IPS DF 6.9 (cell line): ENCODE results near the gene KIF1A.

Source experiments
- DNase-seq: peaks from one replicate; pipeline ENCODE4 v3.0.0-alpha.2; 2013; ENCODE audit warnings: low read depth, low spot score
- H3K27ac ChIP-seq: one replicate; pipeline ENCODE4 v1.5.1; 2013; ENCODE audit warnings: low read length, control low read depth
- H3K27me3 ChIP-seq: 2 replicates; pipeline ENCODE4 v1.6.1; 2013; ENCODE audit warnings: mild to moderate bottlenecking, low read length; ENCODE audit not compliant: control insufficient read depth, insufficient read depth
- H3K36me3 ChIP-seq: 2 replicates; pipeline ENCODE4 v1.6.1; 2013; ENCODE audit warnings: low read length; ENCODE audit not compliant: control insufficient read depth, insufficient read depth
- H3K4me1 ChIP-seq: 2 replicates; pipeline ENCODE4 v1.6.1; 2013; ENCODE audit warnings: low read length; ENCODE audit not compliant: control insufficient read depth, insufficient read depth
- H3K4me3 ChIP-seq: 2 replicates; pipeline ENCODE4 v1.5.1; 2013; ENCODE audit warnings: mild to moderate bottlenecking, low read length
- H3K9me3 ChIP-seq: 2 replicates; pipeline ENCODE4 v1.6.1; 2013; ENCODE audit warnings: low read length, inconsistent platforms; ENCODE audit not compliant: control insufficient read depth, insufficient read depth
- whole genome bisulfite sequencing: extraction: QIAGEN DNeasy Blood & Tissue Kit; methylation state at CpG from one replicate; pipeline ENCODE4 v1.1.7; 2013; ENCODE audit warnings: mixed read lengths, missing lambda C conversion rate; ENCODE audit not compliant: insufficient read length, insufficient coverage; 5-methylcytosine and 5-hydroxymethylcytosine counted together

KIF1A gene

GRCh38 chr2:240777456-240778212 lies 42.4 kb downstream of the KIF1A start:
- H3K36me3 ChIP-seq = peaks cover 42% of the 10 kb centered on the region
- H3K4me1 ChIP-seq = no peaks in the 10 kb centered on the region
- no peaks in the 10 kb centered on the region for H3K9me3 ChIP-seq
- no peak overlapping the region for H3K4me3 ChIP-seq
- H3K27ac ChIP-seq = no peak overlapping the region
- H3K27me3 ChIP-seq = no peaks in the 10 kb centered on the region
- DNase-seq = no peak
- WGBS = 100% methylated on average over 2 of the region's 49 CpGs

- no peak overlapping the region for H3K4me3 ChIP-seq
- H3K36me3 ChIP-seq = peaks cover 48% of the 10 kb centered on the region
- no peak overlapping the region for H3K27ac ChIP-seq
- no peaks in the 10 kb centered on the region for H3K9me3 ChIP-seq
- H3K27me3 ChIP-seq = no peaks in the 10 kb centered on the region
- DNase-seq = no peak
- no peaks in the 10 kb centered on the region for H3K4me1 ChIP-seq
- WGBS = no CpG with 5 or more reads among the region's 8 CpGs
Measured at GRCh38 chr2:240775905-240776304, 44.1 kb downstream of the KIF1A start.

GRCh38 chr2:240774856-240775255 lies 45.2 kb downstream of the KIF1A start:
- H3K4me3 ChIP-seq = no peak overlapping the region
- WGBS = no CpG with 5 or more reads among the region's 9 CpGs

GRCh38 chr2:240769096-240769495 lies 50.9 kb downstream of the KIF1A start:
- Histone ChIP-seq H3K27ac (no peak overlapping the region), H3K4me1 (no peaks in the 10 kb centered on the region), H3K27me3 (no peaks in the 10 kb centered on the region), H3K4me3 (no peak overlapping the region), H3K9me3 (no peaks in the 10 kb centered on the region), H3K36me3 (peaks cover 91% of the 10 kb centered on the region)
- WGBS = no CpG with 5 or more reads among the region's 7 CpGs
- no peak for DNase-seq

More at GRCh38 chr2:240774856-240775255, 45.2 kb downstream of the KIF1A start:
- Histone ChIP-seq H3K9me3 (no peaks in the 10 kb centered on the region), H3K27ac (no peak overlapping the region), H3K27me3 (no peaks in the 10 kb centered on the region), H3K36me3 (peaks cover 58% of the 10 kb centered on the region), H3K4me1 (no peaks in the 10 kb centered on the region)
- DNase-seq = no peak

GRCh38 chr2:240768216-240768615 lies 51.8 kb downstream of the KIF1A start:
- H3K36me3 ChIP-seq = peaks cover 89% of the 10 kb centered on the region
- no peak for DNase-seq
- H3K27ac ChIP-seq = no peak overlapping the region
- no CpG with 5 or more reads among the region's 7 CpGs for WGBS
- H3K4me3 ChIP-seq = no peak overlapping the region
- H3K27me3 ChIP-seq = no peaks in the 10 kb centered on the region
- no peaks in the 10 kb centered on the region for H3K9me3 ChIP-seq
- H3K4me1 ChIP-seq = no peaks in the 10 kb centered on the region

- Histone ChIP-seq H3K4me1 (no peaks in the 10 kb centered on the region), H3K9me3 (no peaks in the 10 kb centered on the region), H3K36me3 (peaks cover 89% of the 10 kb centered on the region), H3K27ac (no peak overlapping the region), H3K4me3 (no peak overlapping the region), H3K27me3 (no peaks in the 10 kb centered on the region)
- DNase-seq = no peak
- WGBS = no CpG with 5 or more reads among the region's 5 CpGs
Measured at GRCh38 chr2:240767341-240767740, 52.7 kb downstream of the KIF1A start.

- Histone ChIP-seq H3K27me3 (no peaks in the 10 kb centered on the region), H3K4me3 (no peak overlapping the region), H3K4me1 (no peaks in the 10 kb centered on the region), H3K27ac (no peak overlapping the region), H3K36me3 (peaks cover 87% of the 10 kb centered on the region), H3K9me3 (no peaks in the 10 kb centered on the region)
- DNase-seq = no peak
- WGBS = no CpG with 5 or more reads among the region's 7 CpGs
Measured at GRCh38 chr2:240766072-240766471, 53.9 kb downstream of the KIF1A start.

- H3K4me1 ChIP-seq = no peaks in the 10 kb centered on the region
- no peak overlapping the region for H3K4me3 ChIP-seq
- no CpG with 5 or more reads among the region's 7 CpGs for WGBS
- no peaks in the 10 kb centered on the region for H3K9me3 ChIP-seq
- H3K27me3 ChIP-seq = no peaks in the 10 kb centered on the region
- peaks cover 87% of the 10 kb centered on the region for H3K36me3 ChIP-seq
- no peak for DNase-seq
- no peak overlapping the region for H3K27ac ChIP-seq
Measured at GRCh38 chr2:240765007-240765406, 55.0 kb downstream of the KIF1A start.

GRCh38 chr2:240764605-240765004 lies 55.4 kb downstream of the KIF1A start:
- Histone ChIP-seq H3K4me1 (no peaks in the 10 kb centered on the region), H3K27ac (no peak overlapping the region), H3K36me3 (peaks cover 86% of the 10 kb centered on the region), H3K4me3 (no peak overlapping the region), H3K9me3 (no peaks in the 10 kb centered on the region), H3K27me3 (no peaks in the 10 kb centered on the region)
- WGBS = no CpG with 5 or more reads among the region's 5 CpGs
- no peak for DNase-seq

- no peak for DNase-seq
- no CpG with 5 or more reads among the region's 21 CpGs for WGBS
- Histone ChIP-seq H3K27ac (no peak overlapping the region), H3K4me3 (no peak overlapping the region), H3K27me3 (no peaks in the 10 kb centered on the region), H3K36me3 (peaks cover 80% of the 10 kb centered on the region), H3K4me1 (no peaks in the 10 kb centered on the region), H3K9me3 (no peaks in the 10 kb centered on the region)
Measured at GRCh38 chr2:240762971-240763370, 57.0 kb downstream of the KIF1A start.

- no peaks in the 10 kb centered on the region for H3K4me1 ChIP-seq
- no peak for DNase-seq
- H3K27ac ChIP-seq = no peak overlapping the region
- no peak overlapping the region for H3K4me3 ChIP-seq
- no CpG with 5 or more reads among the region's 8 CpGs for WGBS
- no peaks in the 10 kb centered on the region for H3K9me3 ChIP-seq
- no peaks in the 10 kb centered on the region for H3K27me3 ChIP-seq
- peaks cover 76% of the 10 kb centered on the region for H3K36me3 ChIP-seq
Measured at GRCh38 chr2:240762249-240762648, 57.8 kb downstream of the KIF1A start.
